ENCODE results near the gene FAHD2A.
"Not testable (repeated sequence)": the region's sequence is repeated elsewhere in the genome, so short reads cannot be mapped to it uniquely, and the experiment has no call there.

Gene FAHD2A

DNA sequence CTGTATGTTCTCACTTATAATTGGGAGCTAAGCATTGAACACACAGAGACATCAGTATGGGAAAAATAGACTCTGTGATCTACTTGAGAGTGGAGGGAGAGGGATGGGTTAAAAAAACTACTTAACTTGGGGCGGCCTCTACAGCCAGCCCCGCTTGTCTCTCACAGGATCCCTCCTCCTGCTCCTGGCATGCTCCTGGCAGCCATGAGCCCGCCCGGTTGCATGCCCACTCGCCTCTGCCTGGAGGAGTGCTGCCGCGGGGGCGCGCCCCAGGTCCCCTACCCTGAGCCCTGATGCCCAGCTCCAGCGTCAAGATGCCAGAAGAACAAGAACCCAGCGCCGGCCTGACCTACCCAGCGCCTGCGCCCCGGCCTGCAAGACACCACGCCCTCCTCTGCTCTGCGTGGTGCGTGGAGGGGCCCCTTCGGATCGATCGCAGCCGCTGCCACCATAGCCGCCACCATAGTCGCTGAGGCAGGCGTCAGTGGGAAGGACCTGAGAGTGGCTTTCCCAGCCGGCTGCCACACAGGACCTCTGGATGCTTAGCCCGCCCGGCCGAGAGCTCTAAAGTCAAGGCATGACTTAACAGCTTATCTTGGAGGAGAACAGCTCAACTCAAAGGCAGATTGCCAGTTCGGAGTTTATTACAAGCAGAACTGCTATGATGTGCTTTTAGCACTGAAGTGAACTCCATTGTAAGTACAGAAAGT is 32.8 kb downstream of the FAHD2A start:
- not testable (repeated sequence) for DNase-seq (ENCODE audit: low read depth in 2 of 2)

DNA sequence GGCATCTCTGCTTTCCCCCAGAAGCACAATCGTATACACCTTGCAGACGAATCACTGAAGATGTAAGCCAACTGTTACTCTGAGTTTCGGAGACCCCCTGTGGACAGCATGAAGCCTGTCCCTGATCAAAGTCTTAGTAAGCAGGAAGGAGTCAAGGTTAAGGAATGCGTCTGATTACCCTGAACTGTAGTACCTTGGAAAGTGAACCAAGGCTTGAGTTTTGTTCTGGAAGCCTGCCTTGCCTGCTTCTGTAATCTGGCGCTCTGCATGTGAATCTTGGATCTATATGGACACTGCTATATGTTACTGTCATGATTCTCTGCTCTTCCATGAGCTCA is 33.3 kb downstream of the FAHD2A start:
- DNase-seq (ENCODE audit: low read depth in 2 of 2): not testable (repeated sequence)

DNA sequence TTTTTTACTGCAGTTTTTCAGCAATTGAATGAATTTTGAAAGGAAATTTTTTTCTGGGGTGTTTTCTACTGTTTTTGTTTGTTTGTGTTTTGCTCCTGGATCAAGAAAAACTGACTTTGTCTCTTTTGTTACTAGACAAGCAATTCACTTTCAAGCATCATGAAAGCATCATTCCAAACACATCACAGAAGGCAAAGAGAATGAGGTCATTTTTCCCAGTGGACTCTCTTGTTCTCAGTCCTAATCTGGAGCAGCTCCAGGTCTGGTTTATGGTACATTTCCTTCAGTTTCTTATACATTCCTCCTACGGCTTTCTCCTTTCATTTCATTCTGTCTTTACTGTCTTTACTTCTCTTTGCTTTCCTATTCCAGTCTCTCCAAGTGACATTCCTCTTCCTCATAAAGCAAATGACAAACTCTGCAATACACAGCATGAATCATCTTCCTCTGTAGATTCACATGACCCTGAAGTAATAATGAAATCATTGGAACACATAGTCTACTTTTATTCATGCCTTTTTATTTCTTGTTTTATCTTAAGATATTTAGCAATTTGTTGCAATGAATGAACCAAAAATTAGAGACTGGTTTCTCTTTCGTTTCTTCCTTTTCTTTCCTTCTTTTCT is 40.1 kb downstream of the FAHD2A start:
- not testable (repeated sequence) for DNase-seq (ENCODE audit: low read depth in 2 of 2)

DNA sequence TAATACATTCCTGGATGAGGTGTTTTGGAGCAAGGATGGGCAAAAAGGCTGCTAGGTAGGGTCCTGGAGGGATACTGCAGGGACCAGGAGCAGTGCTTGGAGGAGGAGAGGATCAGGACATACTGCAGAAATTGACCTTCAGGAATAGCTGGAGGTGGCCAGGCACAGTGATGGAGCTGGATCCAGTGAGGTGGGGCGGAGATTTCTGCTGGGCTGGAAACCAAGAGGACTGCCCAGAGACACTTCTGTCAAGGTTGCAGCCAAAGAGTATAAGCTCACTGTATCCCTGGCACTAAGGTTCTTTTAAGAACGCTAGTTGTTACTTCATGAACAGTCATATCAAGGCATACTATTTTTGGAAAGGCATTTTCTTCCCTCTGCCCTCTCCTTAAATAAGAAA is 42.8 kb downstream of the FAHD2A start:
- not testable (repeated sequence) for DNase-seq (ENCODE audit: low read depth in 2 of 2)

DNA sequence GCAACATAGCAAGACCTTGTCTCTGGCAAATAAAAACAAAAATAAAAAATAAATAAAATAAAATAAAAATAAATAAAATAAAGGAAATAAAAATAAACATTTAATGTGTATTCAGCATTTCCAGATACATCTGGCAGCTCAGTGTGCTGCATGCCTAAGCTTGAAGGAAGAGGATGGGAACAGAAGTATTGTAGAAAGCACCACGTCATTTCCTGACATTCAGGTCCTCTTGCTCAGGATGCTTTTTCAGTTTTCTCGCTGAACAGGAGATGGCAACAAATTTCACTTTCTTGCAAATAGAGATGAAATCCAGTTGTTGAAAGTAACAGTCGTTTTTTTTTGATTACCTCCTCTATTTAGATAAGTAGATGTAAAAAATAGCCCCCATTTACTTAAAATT is 60.8 kb downstream of the FAHD2A start:
- not testable (repeated sequence) for DNase-seq (ENCODE audit: low read depth in 2 of 2)

Data from stimulated activated CD4-positive, alpha-beta T cell treated with anti-CD3 and anti-CD28 coated beads, Interleukin-1b, Interleukin-23, amount 100 ng/mL, for 1 hour (primary cell).